Stimulated activated CD4-positive, alpha-beta T cell treated with anti-CD3 and anti-CD28 coated beads, Interleukin-4, amount 100 ng/mL, for 24 hours (primary cell): ENCODE measurements around the gene MAMLD1.

Experiments
- DNase-seq: peaks from one replicate; pipeline ENCODE4 v3.0.0-alpha.2; 2020

MAMLD1 gene

GRCh38 chrX:150537851-150538250 is 174.7 kb downstream of the MAMLD1 start:
- DNase-seq: no peak

- DNase-seq: no peak
Observed at GRCh38 chrX:150540965-150541364, 177.8 kb downstream of the MAMLD1 start.

- DNase-seq: no peak
Observed at GRCh38 chrX:150542846-150543229, 179.7 kb downstream of the MAMLD1 start.

- DNase-seq: no peak
Observed at GRCh38 chrX:150543230-150544155, 180.4 kb downstream of the MAMLD1 start.

- no peak for DNase-seq
Observed at GRCh38 chrX:150544222-150544787, 181.2 kb downstream of the MAMLD1 start.

GRCh38 chrX:150544835-150545770 is 182.0 kb downstream of the MAMLD1 start:
- DNase-seq: no peak

GRCh38 chrX:150546711-150547153 is 183.6 kb downstream of the MAMLD1 start:
- peak; percentile 15 for DNase-seq

- DNase-seq: no peak
Observed at GRCh38 chrX:150547375-150548115, 184.4 kb downstream of the MAMLD1 start.

GRCh38 chrX:150548251-150548650 is 185.1 kb downstream of the MAMLD1 start:
- DNase-seq: no peak

GRCh38 chrX:150548684-150549083 is 185.6 kb downstream of the MAMLD1 start:
- no peak for DNase-seq

- no peak for DNase-seq
Observed at GRCh38 chrX:150551963-150552362, 188.8 kb downstream of the MAMLD1 start.

GRCh38 chrX:150558424-150558823 is 195.3 kb downstream of the MAMLD1 start:
- no peak for DNase-seq
